ENCODE results near the gene UBE2D2. TPM values are rescaled to one million over a fixed set of nuclear protein-coding genes. Genes with fewer than 3 reads are reported as not detected.
A peak's percentile ranks its signal among the peaks of the same experiment; 100 is the strongest.

Gene UBE2D2
- total and polyA plus RNA-seq, 2 of the 13 experiments (the other 11 are each of a cell fraction or from before 2014, with no cell fraction given) = 79.1 to 109 TPM

DNA sequence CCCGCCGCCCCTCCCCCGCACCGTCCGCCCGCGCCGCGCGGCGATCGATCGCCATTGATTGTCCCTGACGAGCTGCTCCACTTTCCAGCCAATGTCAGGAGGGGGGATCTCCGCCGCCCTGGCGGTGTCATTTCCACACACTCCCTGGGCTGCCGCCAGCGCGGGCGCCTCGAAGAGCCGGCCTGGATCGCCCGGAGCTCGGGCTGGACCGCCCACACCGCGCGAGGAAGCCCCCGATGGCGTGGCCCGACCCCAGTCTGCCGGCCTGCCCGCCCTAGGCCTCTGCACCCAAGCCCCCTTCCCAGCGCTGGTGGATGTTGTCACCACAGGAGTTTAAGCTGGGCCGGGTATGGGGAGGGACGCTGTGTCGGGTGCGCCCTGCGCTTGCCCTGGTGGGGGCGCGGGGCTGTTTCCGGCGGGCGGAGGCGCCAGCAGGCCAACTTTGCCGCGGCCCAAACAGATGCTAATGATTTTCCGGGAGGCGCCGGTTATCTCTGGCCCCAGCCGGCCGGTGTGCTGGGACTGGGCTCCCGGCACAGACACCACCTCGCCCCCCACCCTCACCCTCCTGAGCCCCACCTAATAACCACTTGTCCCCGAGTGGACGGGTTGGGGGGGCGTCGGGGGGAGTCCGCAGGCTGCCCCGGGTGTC lies 76.4 kb downstream of the UBE2D2 start (continued):
- TF ChIP-seq ZNF296 (CRISPR knock-in tag; conservative IDR thresholded peaks at IDR 0.05) (no peak), PBX3 (CRISPR knock-in tag; IDR thresholded peaks at IDR 0.05; ENCODE audit: borderline replicate concordance) (no peak), ZMYM3 (CRISPR knock-in tag; IDR thresholded peaks at IDR 0.05) (peak; percentile 94), KDM2A (CRISPR knock-in tag; IDR thresholded peaks at IDR 0.05; ENCODE audit: borderline replicate concordance, low read depth) (peak; percentile 90), ZFP1 (CRISPR knock-in tag; IDR thresholded peaks at IDR 0.05) (0 out of 2 replicates have a peak, but pooled peaks have one; percentile 34), ZNF124 (CRISPR knock-in tag; IDR thresholded peaks at IDR 0.05) (peak; percentile 33; the same call in 1 of the 2 replicates), YY1 (IDR thresholded peaks at IDR 0.05; ENCODE audit: insufficient read depth, insufficient replicate concordance, low read depth, low read length) (peak; percentile 88), HOXA5 (CRISPR knock-in tag; IDR thresholded peaks at IDR 0.05) (peak; percentile 68), ZBTB7B (CRISPR knock-in tag; IDR thresholded peaks at IDR 0.05) (peak; percentile 98), CENPX (CRISPR knock-in tag; IDR thresholded peaks at IDR 0.05) (no peak), POGZ (CRISPR knock-in tag; IDR thresholded peaks at IDR 0.05) (peak; percentile 61), RXRB (CRISPR knock-in tag; IDR thresholded peaks at IDR 0.05; ENCODE audit: borderline replicate concordance) (peak; percentile 64), ZNF644 (CRISPR knock-in tag; IDR thresholded peaks at IDR 0.05; ENCODE audit: low read depth) (no peak), JUNB (CRISPR knock-in tag; IDR thresholded peaks at IDR 0.05; ENCODE audit: borderline replicate concordance) (no peak), TEAD2 (CRISPR knock-in tag; IDR thresholded peaks at IDR 0.05) (no peak), ZNF703 (CRISPR knock-in tag; IDR thresholded peaks at IDR 0.05; ENCODE audit: borderline replicate concordance) (peak; percentile 72), MYNN (CRISPR knock-in tag; IDR thresholded peaks at IDR 0.05; ENCODE audit: low read depth) (no peak), ZNF709 (CRISPR knock-in tag; IDR thresholded peaks at IDR 0.05) (no peak; the same call in 1 of the 2 replicates), IKZF1 (IDR thresholded peaks at IDR 0.05) (no peak), SMC3 (IDR thresholded peaks at IDR 0.05; ENCODE audit: low read length) (no peak), NONO (IDR thresholded peaks at IDR 0.05) (no peak), NONO (CRISPR knock-in tag; conservative IDR thresholded peaks at IDR 0.05) (peak; percentile 95), RAD21 (CRISPR knock-in tag; IDR thresholded peaks at IDR 0.05) (peak; percentile 87)
- TF ChIP-seq, protein P1, sequence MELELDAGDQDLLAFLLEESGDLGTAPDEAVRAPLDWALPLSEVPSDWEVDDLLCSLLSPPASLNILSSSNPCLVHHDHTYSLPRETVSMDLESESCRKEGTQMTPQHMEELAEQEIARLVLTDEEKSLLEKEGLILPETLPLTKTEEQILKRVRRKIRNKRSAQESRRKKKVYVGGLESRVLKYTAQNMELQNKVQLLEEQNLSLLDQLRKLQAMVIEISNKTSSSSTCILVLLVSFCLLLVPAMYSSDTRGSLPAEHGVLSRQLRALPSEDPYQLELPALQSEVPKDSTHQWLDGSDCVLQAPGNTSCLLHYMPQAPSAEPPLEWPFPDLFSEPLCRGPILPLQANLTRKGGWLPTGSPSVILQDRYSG (CRISPR knock-in tag; IDR thresholded peaks at IDR 0.05) = 0 out of 2 replicates have a peak, but pooled peaks have one; percentile 32
- TF ChIP-seq, protein P2, sequence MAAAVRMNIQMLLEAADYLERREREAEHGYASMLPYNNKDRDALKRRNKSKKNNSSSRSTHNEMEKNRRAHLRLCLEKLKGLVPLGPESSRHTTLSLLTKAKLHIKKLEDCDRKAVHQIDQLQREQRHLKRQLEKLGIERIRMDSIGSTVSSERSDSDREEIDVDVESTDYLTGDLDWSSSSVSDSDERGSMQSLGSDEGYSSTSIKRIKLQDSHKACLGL (CRISPR knock-in tag; IDR thresholded peaks at IDR 0.05) = peak; percentile 19; the same call in 1 of the 2 replicates
- TF ChIP-seq, protein P3, sequence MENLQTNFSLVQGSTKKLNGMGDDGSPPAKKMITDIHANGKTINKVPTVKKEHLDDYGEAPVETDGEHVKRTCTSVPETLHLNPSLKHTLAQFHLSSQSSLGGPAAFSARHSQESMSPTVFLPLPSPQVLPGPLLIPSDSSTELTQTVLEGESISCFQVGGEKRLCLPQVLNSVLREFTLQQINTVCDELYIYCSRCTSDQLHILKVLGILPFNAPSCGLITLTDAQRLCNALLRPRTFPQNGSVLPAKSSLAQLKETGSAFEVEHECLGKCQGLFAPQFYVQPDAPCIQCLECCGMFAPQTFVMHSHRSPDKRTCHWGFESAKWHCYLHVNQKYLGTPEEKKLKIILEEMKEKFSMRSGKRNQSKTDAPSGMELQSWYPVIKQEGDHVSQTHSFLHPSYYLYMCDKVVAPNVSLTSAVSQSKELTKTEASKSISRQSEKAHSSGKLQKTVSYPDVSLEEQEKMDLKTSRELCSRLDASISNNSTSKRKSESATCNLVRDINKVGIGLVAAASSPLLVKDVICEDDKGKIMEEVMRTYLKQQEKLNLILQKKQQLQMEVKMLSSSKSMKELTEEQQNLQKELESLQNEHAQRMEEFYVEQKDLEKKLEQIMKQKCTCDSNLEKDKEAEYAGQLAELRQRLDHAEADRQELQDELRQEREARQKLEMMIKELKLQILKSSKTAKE (CRISPR knock-in tag; IDR thresholded peaks at IDR 0.05; ENCODE audit: borderline replicate concordance) = peak; percentile 95
- TF ChIP-seq, protein P4, sequence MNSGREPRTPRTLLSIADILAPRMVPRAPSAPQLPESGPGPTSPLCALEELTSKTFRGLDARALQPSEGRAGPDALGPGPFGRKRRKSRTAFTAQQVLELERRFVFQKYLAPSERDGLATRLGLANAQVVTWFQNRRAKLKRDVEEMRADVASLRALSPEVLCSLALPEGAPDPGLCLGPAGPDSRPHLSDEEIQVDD (CRISPR knock-in tag; IDR thresholded peaks at IDR 0.05; ENCODE audit: borderline replicate concordance) = no peak
